HG02938 (cell line): ENCODE results near the gene CLMN.
"Not testable (repeated sequence)": the region's sequence is repeated elsewhere in the genome, so short reads cannot be mapped to it uniquely, and the experiment has no call there.

Source experiments
- ATAC-seq: cut with Tn5 transposase; IDR thresholded peaks from one replicate; pipeline ENCODE4 v1.9.1; 2021; ENCODE audit warnings: mild to moderate bottlenecking, moderate library complexity; ENCODE audit not compliant: unreplicated experiment

Gene CLMN

DNA sequence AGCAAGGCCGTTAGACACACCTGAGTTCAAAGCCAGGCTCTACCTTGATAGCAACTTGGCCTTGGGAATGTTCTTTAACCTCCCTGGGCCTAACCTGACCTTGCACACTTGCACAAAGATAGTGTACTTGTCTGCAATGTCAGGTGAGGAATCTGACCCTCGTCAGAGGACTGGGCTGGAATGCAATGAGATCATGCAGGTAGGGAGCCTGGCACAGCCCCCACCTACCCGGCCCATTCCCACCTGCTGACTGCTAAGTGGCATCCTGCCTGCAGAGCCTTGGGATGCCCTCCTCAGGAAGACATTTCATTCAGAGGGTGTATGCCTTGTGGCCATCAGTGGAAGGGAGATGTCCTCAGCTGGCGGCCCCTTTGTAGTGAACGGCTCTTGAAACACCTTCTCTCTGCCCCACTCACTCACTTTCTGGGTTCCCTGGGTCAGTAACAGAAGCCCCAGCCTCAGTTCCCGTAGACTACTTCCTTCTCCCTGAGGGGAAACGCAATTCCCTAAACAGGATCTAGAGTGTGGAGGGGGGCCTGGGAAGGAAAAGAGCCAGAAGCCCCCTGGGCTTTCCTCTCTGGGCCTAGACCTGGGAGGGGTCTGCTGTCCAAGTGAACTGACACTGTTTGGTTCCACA is 94.3 kb downstream of the CLMN start:
- ATAC-seq: no peak

- no peak for ATAC-seq
Observed at GRCh38 chr14:95222870-95223398, 96.8 kb downstream of the CLMN start.

GRCh38 chr14:95222151-95222631 is 97.5 kb downstream of the CLMN start:
- ATAC-seq: no peak

DNA sequence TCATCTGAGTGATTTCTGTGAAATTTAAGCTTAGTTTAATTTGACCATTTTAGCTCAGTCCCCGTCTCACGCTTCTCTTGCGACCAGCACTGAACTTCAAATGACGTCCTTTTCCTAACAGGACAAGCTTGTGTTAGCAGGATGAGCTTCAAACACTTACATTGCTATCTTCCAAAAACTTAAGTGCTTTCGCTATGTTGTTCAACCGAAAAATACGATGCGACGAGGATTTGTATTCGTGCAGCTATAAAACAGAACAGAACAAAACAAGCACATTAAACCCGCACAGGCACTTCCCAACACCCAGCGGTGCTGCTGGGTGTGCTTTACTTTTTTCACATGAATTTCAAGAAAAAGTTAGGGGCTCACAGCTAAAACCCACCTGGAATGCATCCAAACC is 98.2 kb downstream of the CLMN start:
- no peak for ATAC-seq

DNA sequence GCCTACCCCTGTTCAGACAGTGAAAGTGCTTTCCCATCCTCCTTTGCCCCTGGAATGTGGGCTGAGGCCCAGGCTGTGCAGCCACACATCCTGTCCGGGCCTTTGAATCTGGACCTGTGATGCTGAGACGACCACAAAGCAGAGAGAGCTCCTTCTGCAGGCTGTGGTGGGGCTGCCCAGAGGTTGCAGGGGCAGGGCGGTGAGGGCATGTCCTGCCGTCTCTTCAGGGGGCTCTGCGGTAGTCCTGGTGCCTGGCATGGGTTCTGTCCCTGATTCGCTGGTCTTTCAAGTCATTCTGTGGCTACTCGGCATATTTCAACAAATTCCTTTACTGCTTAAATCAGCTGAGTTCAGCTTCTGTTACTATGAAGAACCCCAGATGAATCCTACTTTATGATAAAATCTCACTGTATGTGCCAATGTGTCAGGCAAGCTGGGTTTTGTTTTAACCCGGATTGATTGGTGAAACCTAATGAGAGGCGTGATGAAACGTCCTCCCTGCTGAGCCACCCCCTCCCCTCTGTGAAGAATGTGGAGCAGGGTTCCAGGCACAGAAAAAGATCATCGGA is 99.0 kb downstream of the CLMN start:
- ATAC-seq: no peak

GRCh38 chr14:95218472-95219193 is 101.1 kb downstream of the CLMN start:
- no peak for ATAC-seq

- ATAC-seq: no peak
Observed at GRCh38 chr14:95218006-95218405, 101.7 kb downstream of the CLMN start.

- no peak for ATAC-seq
Observed at GRCh38 chr14:95217391-95217900, 102.3 kb downstream of the CLMN start.

GRCh38 chr14:95216008-95216407 is 103.7 kb downstream of the CLMN start:
- no peak for ATAC-seq

- no peak for ATAC-seq
Observed at GRCh38 chr14:95215094-95215725, 104.5 kb downstream of the CLMN start.

DNA sequence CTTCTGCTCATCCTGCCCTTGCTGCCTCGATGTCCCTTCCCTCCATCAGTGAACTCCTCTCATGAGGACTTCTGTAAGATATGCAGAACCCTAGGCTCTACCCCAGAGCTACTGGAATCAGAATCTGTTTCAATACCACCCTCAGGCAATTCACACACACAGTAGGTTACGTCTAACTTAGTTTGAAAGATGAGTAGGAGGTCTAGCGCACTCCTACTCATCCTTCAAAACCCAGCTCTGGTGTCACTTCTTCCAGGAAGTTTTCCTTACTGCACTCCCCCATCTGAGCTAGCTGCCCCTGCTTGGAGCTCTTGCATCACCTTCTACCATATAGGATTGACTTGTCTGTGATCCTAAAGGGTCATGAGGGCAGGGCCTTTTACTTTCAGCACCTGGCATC is 105.9 kb downstream of the CLMN start:
- no peak for ATAC-seq

DNA sequence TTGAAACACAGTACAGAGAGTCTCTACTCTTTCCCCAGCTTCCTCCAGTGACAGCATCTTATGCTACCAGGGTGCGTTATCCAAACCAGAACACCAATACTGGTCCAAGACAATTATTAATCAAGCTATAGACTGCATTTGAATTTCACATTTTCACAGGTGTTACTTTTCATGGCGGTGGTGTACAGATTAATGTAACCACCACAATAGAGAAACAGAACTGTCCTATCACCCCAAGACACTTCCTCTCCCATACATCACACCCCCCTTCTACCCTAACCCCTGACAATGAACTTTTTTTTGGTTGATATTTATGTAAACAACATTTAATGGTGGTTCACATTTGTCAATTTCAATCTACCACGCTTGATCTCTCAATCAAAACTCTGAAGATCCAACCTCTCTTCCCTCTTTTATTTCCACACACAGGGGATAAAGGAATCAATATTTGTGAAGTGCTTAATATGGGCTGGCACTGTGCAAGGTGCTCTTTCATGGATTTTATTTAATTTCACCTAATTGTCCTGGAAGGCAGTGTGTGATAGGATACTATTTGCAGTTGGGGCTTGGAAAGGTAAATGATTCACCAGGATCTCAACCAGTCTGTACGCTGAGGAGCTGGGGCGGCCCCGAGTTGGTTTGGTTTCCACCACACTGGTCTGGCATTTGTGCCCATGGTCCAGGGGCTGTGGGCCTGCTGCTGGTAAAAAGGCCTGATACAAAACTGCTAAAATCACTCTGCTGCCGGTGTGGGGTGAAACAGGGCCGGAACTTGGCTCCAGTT is 107.8 kb downstream of the CLMN start:
- ATAC-seq: peak; percentile 76

- no peak for ATAC-seq
Observed at GRCh38 chr14:95210699-95211098, 109.0 kb downstream of the CLMN start.

GRCh38 chr14:95208598-95208997 is 111.1 kb downstream of the CLMN start:
- no peak for ATAC-seq

DNA sequence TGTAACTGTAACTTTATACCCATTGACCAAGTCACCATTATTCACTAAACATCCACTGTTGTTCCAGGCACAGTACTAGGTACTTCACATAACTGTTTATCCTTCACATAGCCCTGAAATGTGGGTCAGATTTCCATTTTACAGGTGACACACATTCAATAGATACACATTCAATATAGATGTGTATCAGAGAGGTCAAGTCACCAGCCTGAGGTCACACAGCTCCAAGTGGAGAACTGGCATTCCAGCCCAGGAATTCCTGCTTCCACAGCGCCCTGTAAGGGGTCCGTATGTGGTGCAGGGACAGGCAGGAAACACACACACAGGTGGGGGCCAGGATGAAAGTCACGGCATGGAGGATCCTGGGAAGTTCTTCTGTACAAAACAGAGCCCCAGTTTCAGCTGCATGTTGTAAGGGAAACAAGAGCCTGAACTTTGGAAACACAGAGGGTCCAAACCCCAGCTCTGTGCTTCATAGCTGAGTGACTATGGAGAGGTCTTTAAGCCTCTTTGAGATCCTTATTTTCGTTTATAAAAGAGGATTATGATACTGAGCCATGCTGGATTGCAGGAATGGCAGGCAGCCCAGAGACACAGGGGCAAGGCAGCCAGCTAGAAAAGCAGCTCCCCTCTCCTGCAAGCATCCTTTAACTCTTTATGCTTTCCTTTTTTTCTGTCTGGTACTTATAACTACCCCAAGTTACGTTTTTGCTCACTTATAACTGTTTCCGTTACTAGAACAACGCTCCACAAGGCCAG is 112.1 kb downstream of the CLMN start:
- ATAC-seq: no peak

DNA sequence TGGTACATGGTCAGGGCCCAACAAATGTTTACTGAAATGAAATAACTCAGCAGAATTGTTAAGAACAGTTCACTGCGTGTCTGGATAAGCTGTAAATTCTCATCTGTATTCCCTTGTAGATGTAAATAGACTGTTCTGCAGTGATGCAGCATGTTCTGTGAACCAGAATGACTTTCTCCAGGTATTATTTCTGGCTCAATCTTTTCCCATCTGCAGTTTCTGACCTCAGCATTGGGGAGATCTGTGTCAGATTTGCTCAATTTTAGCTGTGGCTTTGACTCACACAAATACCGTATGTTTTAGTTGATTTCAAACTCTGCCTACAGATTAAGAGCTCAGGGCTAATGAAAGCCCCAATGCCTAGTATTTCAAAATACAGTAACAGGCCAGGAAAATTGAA is 113.2 kb downstream of the CLMN start:
- ATAC-seq: no peak

DNA sequence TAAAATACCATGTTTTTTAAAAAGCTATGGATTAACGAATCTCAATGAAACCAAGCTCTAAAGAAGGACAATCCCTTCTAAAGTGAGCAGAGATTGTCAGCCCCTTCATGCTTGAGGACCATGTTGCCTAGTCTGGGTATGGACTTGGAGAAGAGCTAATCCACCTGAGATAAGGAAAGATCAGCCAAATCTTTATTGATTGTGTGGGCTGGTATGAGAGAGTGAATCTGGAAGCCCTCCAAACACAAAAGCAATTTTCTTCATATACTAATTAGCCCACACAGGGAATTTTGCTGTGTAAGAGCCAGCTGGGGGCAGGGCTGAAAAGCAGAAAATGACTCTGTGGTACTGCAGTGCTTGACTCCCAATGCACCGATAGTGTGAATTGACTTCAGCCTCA is 115.0 kb downstream of the CLMN start:
- ATAC-seq: no peak

GRCh38 chr14:95201745-95202144 is 118.0 kb downstream of the CLMN start:
- ATAC-seq: not testable (repeated sequence)

DNA sequence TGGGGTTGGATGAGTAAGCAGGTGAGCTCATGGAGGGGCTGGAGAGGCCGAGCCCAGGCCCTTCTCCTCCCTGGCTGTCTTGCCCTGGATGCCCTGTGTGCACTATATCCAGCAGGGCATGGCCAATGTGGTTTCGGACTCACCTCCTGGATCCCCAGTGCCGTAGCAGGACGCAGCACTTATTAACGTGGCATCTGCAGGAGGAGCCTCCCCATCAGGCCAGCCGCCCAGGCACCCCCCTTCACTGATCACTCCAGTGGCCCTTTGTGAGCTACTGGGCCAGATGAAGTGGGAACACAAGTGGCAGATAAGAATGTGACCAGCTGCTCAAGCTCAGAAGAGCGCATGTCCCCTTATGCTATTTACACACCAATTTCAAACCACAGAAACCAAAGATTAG is 119.3 kb downstream of the CLMN start:
- no peak for ATAC-seq
